CD4-positive, alpha-beta T cell treated with Interleukin-10 for 1 hour (primary cell): Measurements from ENCODE around the gene MTIF2.
"Not testable (repeated sequence)": the region's sequence is repeated elsewhere in the genome, so short reads cannot be mapped to it uniquely, and the experiment has no call there.

ENCODE experiments used
- DNase-seq: peaks from one replicate; pipeline ENCODE4 v3.0.0-alpha.2; 2020

MTIF2 gene

DNA sequence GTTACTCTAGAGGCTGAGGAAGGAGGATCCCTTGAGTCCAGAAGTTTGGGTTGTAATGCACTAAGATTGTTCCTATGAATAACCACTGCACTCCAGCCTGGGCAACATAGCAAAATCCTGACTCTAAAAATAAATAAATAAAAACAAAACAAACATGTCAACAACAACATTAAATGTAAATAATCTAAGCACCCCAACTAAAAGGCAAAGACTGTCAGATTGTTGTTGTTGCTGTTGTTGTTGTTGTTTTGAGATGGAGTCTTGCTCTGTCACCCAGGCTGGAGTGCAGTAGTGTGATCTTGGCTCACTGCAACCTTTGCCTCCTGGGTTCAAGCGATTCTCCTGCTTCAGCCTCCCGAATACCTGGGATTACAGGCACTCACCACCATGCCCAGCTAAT, 77.1 kb downstream of the MTIF2 start:
- DNase-seq: not testable (repeated sequence)

DNA sequence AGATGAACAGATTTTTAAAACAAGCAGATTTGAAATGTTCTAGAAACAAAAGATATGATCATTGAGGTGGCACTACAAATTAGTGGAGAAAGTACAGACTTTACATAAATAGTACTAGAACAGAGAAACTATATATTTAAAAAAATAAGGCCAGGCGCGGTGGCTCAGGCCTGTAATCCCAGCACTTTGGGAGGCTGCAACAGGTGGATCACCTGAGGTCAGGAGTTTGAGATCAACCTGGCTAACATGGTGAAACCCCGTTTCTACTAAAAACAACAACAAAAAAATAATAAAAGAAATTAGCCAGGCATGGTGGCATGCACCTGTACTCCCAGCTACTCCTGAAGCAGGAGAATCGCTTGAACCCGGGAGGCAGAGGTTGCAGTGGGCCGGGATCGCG, 82.2 kb downstream of the MTIF2 start:
- not testable (repeated sequence) for DNase-seq
